Neuronal stem cell (in vitro differentiated cells): ENCODE measurements around the gene THEM5.

ENCODE experiments used
- DNase-seq: peaks from one replicate; pipeline ENCODE4 v3.0.0-alpha.2; 2013; ENCODE audit warnings: low spot score
- H2AFZ ChIP-seq: one replicate; pipeline ENCODE4 v1.6.1; 2013; ENCODE audit warnings: mild to moderate bottlenecking, low read length, inconsistent platforms
- H2AK5ac ChIP-seq: 2 replicates; pipeline ENCODE4 v1.6.1; 2013; ENCODE audit warnings: low read depth, mild to moderate bottlenecking, inconsistent platforms, low read length, moderate library complexity, mixed read lengths
- H2BK120ac ChIP-seq: 2 replicates; pipeline ENCODE4 v1.6.1; 2013; ENCODE audit warnings: low read depth, mild to moderate bottlenecking, inconsistent platforms, low read length, moderate library complexity, mixed read lengths
- H2BK12ac ChIP-seq: one replicate; pipeline ENCODE4 v1.6.1; 2013; ENCODE audit warnings: low read length, inconsistent platforms
- H2BK15ac ChIP-seq: 2 replicates; pipeline ENCODE4 v1.6.1; 2013; ENCODE audit warnings: mild to moderate bottlenecking, low read length, inconsistent platforms, mixed read lengths
- H2BK5ac ChIP-seq: one replicate; pipeline ENCODE4 v1.6.1; 2013; ENCODE audit warnings: inconsistent platforms, mild to moderate bottlenecking, low read length, moderate library complexity
- H3K14ac ChIP-seq: one replicate; pipeline ENCODE4 v1.6.1; 2013; ENCODE audit warnings: low read length, inconsistent platforms
- H3K18ac ChIP-seq: 2 replicates; pipeline ENCODE4 v1.6.1; 2013; ENCODE audit warnings: low read length, inconsistent platforms
- H3K23ac ChIP-seq: 2 replicates; pipeline ENCODE4 v1.6.1; 2013; ENCODE audit warnings: low read depth, mild to moderate bottlenecking, mixed read lengths, low read length, inconsistent platforms; ENCODE audit not compliant: poor library complexity
- H3K27ac ChIP-seq: replicated peaks from 3 replicates; pipeline ENCODE4 v1.5.1; 2013; ENCODE audit warnings: low read length, inconsistent platforms
- H3K27me3 ChIP-seq, 3 experiments: 2 replicates each; pipeline ENCODE4 v1.6.1; 2013; ENCODE audit warnings: low read length in 3 of 3, mild to moderate bottlenecking in 2 of 3, inconsistent platforms in 1 of 3, low read depth in 1 of 3, mixed read lengths in 1 of 3, moderate library complexity in 1 of 3; ENCODE audit not compliant: control insufficient read depth in 3 of 3, insufficient read depth in 3 of 3
- H3K36me3 ChIP-seq, 2 donors: replicated peaks in 1 of 2; 2 replicates each; pipeline ENCODE4 v1.6.1; 2013; ENCODE audit warnings: low read length in 2 of 2; ENCODE audit not compliant: control insufficient read depth in 2 of 2, insufficient read depth in 2 of 2
- H3K4ac ChIP-seq: 2 replicates; pipeline ENCODE4 v1.6.1; 2013; ENCODE audit warnings: inconsistent platforms, mild to moderate bottlenecking, low read length, moderate library complexity
- H3K4me1 ChIP-seq, 2 donors: 1 replicate in 1 of 2; 2 replicates in 1 of 2; pipeline ENCODE4 v1.6.1; 2013; ENCODE audit warnings: low read length in 2 of 2, low read depth in 1 of 2; ENCODE audit not compliant: control insufficient read depth in 2 of 2, insufficient read depth in 1 of 2
- H3K4me2 ChIP-seq: one replicate; pipeline ENCODE4 v1.6.1; 2013; ENCODE audit warnings: mild to moderate bottlenecking, low read length, inconsistent platforms; ENCODE audit not compliant: insufficient read depth, poor library complexity, severe bottlenecking
- H3K4me3 ChIP-seq, 2 donors: 2 replicates each; pipeline ENCODE4 v1.5.1; 2013; ENCODE audit warnings: low read length in 2 of 2, mild to moderate bottlenecking in 2 of 2, inconsistent platforms in 1 of 2, moderate library complexity in 1 of 2
- H3K79me1 ChIP-seq: one replicate; pipeline ENCODE4 v1.6.1; 2013; ENCODE audit warnings: low read depth, mild to moderate bottlenecking, inconsistent platforms, low read length, moderate library complexity
- H3K9ac ChIP-seq: one replicate; pipeline ENCODE4 v1.6.1; 2013; ENCODE audit warnings: mild to moderate bottlenecking, low read depth, low read length, inconsistent platforms; ENCODE audit not compliant: poor library complexity
- H3K9me3 ChIP-seq, 2 donors: replicated peaks in 1 of 2; 2 replicates each; pipeline versions ENCODE3 to v1.6.1; 2013; ENCODE audit warnings: low read length in 2 of 2, mild to moderate bottlenecking in 2 of 2, inconsistent platforms in 1 of 2, low read depth in 1 of 2, mixed read lengths in 1 of 2, moderate library complexity in 1 of 2; ENCODE audit not compliant: control insufficient read depth in 2 of 2, insufficient read depth in 1 of 2
- H4K8ac ChIP-seq: one replicate; pipeline ENCODE4 v1.6.1; 2013; ENCODE audit warnings: low read depth, mild to moderate bottlenecking, inconsistent platforms, low read length, moderate library complexity
- H4K91ac ChIP-seq: one replicate; pipeline ENCODE4 v1.6.1; 2013; ENCODE audit warnings: low read length, low read depth, mild to moderate bottlenecking, inconsistent platforms; ENCODE audit not compliant: poor library complexity
- WGBS, 2 donors: extraction: QIAGEN DNeasy Blood & Tissue Kit; methylation state at CpG; one replicate each; pipeline ENCODE4 v1.1.7; 2013; ENCODE audit warnings: missing lambda C conversion rate in 2 of 2, mixed read lengths in 1 of 2; ENCODE audit not compliant: insufficient read length in 2 of 2, insufficient replicate concordance in 1 of 2; ENCODE audit errors: extremely low coverage in 2 of 2; 5-methylcytosine and 5-hydroxymethylcytosine counted together

The THEM5 gene

DNA sequence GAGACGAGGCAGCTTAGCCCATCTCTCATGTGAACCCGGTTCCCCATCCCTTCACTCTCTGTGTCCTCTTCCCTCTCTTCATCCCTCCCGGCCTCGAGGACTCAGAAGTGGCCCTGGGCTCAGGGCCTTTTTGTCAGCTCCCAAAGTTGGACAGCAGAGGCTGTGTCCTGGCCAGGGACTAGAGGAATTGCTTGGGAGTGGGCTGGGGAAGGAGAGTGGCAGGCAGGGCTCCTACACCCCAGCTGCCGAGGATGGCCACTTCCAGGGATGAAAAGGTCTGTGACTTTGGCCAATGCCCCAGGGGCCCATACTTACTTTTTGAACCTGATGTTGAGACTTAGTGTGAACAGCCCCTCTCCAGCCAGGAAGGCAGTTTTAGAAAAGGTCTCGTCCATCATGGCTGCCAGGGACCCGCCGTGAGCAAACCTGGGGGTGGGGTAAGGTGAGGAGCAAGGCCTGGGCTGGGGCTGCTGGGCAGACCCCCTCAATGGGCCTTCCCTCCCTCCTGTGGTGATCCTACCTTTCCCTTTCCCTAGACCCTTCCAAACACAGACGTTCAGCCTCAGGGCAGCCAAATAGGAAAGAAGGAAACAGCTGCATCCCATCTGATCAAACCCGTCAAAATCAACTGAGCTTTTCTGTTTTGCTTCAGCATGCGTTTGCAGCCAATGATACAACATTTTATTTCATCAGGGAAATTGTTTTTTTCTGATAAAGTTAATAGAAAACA is 5.5 kb downstream of the THEM5 start:
- Histone ChIP-seq H3K4me1 (peaks cover 0 to 1% of the 10 kb centered on the region in 2 donors), H3K18ac (no peak overlapping the region), H3K27me3 (peaks cover 0 to 82% (median 0%) of the 10 kb centered on the region in 3 experiments), H2AFZ (no peak overlapping the region), H3K9ac (no peak overlapping the region), H3K4me3 (no peak overlapping the region), H3K9me3 (peaks cover 0 to 2% of the 10 kb centered on the region in 2 donors), H3K23ac (no peak overlapping the region), H3K14ac (no peak overlapping the region), H2BK120ac (no peak overlapping the region), H2BK12ac (no peak overlapping the region), H4K91ac (no peak overlapping the region), H4K8ac (no peak overlapping the region), H3K27ac (no peak overlapping the region), H3K4me2 (no peak overlapping the region), H2BK5ac (no peak overlapping the region), H3K79me1 (no peaks in the 10 kb centered on the region), H3K4ac (no peak overlapping the region), H3K36me3 (no peaks in the 10 kb centered on the region), H2AK5ac (no peak overlapping the region), H2BK15ac (no peak overlapping the region)
- no peak for DNase-seq
- WGBS, 2 donors, result no CpG with 5 or more reads among the region's 11 CpGs

DNA sequence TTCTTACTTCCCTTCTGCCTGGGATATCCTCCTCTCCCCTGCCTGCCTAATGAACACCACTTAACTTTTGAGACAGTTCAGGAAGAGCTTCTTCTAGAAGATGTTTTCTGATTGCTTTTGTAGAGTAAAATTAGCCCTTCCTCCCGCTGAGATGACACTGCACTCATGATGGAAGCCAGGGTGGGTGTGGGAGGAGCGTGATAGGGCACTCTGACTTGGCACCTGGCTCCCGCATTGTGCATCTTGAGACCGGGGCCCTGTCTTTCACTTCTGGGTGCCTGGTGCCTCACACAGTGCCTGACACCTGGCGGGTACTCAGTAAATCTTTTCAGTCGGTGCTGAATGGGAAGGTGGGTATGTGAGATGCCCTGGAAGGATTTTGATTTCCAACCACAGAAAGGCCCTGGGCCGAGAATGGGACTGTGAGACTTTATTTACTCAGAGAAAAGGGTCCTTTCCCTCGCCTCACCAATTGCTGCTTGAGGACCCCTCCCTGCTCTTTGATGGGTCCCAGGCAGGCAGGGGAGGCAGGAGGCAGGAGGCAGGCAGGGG is 6.8 kb downstream of the THEM5 start:
- H3K27ac ChIP-seq, result no peak overlapping the region
- WGBS, 2 donors, result no CpG with 5 or more reads among the region's 8 CpGs
- no peak overlapping the region for H4K8ac ChIP-seq
- H3K4ac ChIP-seq, result no peak overlapping the region
- H3K4me1 ChIP-seq, result peaks cover 0 to 1% of the 10 kb centered on the region in 2 donors
- H2BK12ac ChIP-seq, result no peak overlapping the region
- no peak for DNase-seq
- H3K4me2 ChIP-seq, result no peak overlapping the region
- H2BK15ac ChIP-seq, result no peak overlapping the region
- no peaks in the 10 kb centered on the region for H3K79me1 ChIP-seq
- no peaks in the 10 kb centered on the region for H3K36me3 ChIP-seq
- peaks cover 0 to 78% (median 0%) of the 10 kb centered on the region in 3 experiments for H3K27me3 ChIP-seq
- no peak overlapping the region for H2BK120ac ChIP-seq
- no peak overlapping the region for H2BK5ac ChIP-seq
- no peak overlapping the region for H3K23ac ChIP-seq
- H3K14ac ChIP-seq, result no peak overlapping the region
- H3K9me3 ChIP-seq, result peaks cover 0 to 2% of the 10 kb centered on the region in 2 donors
- H3K18ac ChIP-seq, result no peak overlapping the region
- H4K91ac ChIP-seq, result no peak overlapping the region
- no peak overlapping the region for H2AK5ac ChIP-seq
- H2AFZ ChIP-seq, result no peak overlapping the region
- no peak overlapping the region for H3K4me3 ChIP-seq
- H3K9ac ChIP-seq, result no peak overlapping the region

DNA sequence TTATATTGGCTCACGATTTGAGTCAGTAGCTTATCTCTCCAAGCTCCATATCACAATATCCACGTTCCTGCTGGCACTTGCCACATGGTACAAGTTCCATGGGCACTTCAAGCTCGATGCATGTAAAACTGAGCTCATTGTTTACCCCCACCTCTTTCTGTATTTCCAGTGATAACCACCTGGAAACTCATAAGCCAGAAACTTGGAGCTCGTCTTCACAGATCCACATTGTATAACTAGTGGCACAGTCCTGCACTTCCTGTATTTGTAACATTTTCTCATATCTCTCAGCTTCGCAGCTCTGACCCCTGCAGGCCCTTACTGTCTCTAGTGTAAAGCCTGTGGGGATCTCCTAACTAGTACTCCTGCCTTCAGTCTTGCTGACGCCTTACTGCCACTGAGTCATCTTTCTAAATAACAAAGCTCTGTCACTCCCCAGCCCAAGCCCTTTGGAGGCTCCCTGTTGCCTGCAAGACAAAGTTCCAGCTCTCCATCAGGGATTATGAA is 7.4 kb downstream of the THEM5 start:
- no peak overlapping the region for H2BK15ac ChIP-seq
- no peaks in the 10 kb centered on the region for H3K79me1 ChIP-seq
- no peak overlapping the region for H3K9ac ChIP-seq
- no peak overlapping the region for H4K8ac ChIP-seq
- H3K27ac ChIP-seq, result no peak overlapping the region
- H3K27me3 ChIP-seq, result peaks cover 0 to 72% (median 0%) of the 10 kb centered on the region in 3 experiments
- no peak overlapping the region for H3K4me3 ChIP-seq
- H2BK12ac ChIP-seq, result peak overlapping the region; percentile 17
- no peak overlapping the region for H3K4ac ChIP-seq
- H3K9me3 ChIP-seq, result peaks cover 0 to 2% of the 10 kb centered on the region in 2 donors
- no peak overlapping the region for H2BK120ac ChIP-seq
- no peak overlapping the region for H4K91ac ChIP-seq
- WGBS, 2 donors, result no CpG with 5 or more reads among the region's 6 CpGs
- H2BK5ac ChIP-seq, result no peak overlapping the region
- H2AFZ ChIP-seq, result no peak overlapping the region
- DNase-seq, result no peak
- no peak overlapping the region for H3K18ac ChIP-seq
- H3K4me2 ChIP-seq, result no peak overlapping the region
- no peak overlapping the region for H3K14ac ChIP-seq
- peaks cover 0 to 1% of the 10 kb centered on the region in 2 donors for H3K4me1 ChIP-seq
- no peaks in the 10 kb centered on the region for H3K36me3 ChIP-seq
- no peak overlapping the region for H2AK5ac ChIP-seq
- H3K23ac ChIP-seq, result no peak overlapping the region

GRCh38 chr1:151843398-151843797 is 10.1 kb downstream of the THEM5 start:
- Histone ChIP-seq H3K27me3 (peaks cover 11 to 76% (median 23%) of the 10 kb centered on the region in 3 experiments), H2AK5ac (no peak overlapping the region), H3K9ac (no peak overlapping the region), H4K91ac (no peak overlapping the region), H3K36me3 (no peaks in the 10 kb centered on the region), H3K27ac (no peak overlapping the region), H4K8ac (no peak overlapping the region), H2BK12ac (no peak overlapping the region), H3K18ac (no peak overlapping the region), H3K4me3 (no peak overlapping the region), H3K4me1 (peaks cover 0 to 16% of the 10 kb centered on the region in 2 donors), H2BK120ac (no peak overlapping the region), H3K4me2 (no peak overlapping the region), H3K4ac (no peak overlapping the region), H2BK15ac (no peak overlapping the region), H3K79me1 (no peaks in the 10 kb centered on the region), H3K23ac (no peak overlapping the region), H3K9me3 (peaks cover 2 to 6% of the 10 kb centered on the region in 2 donors), H2AFZ (no peak overlapping the region), H2BK5ac (no peak overlapping the region), H3K14ac (no peak overlapping the region)
- no CpG with 5 or more reads among the region's 2 CpGs for WGBS, 2 donors
- no peak for DNase-seq
